Left ventricle myocardium superior (tissue), 1 donor: ENCODE data around the gene SDHA. TPM values are rescaled to one million over a fixed set of nuclear protein-coding genes. Genes with fewer than 3 reads are reported as not detected.

Source experiments
- ATAC-seq: fragments of 200-7000 bp; cut with Tn5 transposase; one replicate; pipeline ENCODE4 v1.9.1; 2020; ENCODE audit warnings: mild to moderate bottlenecking, moderate library complexity
- DNase-seq: peaks from one replicate; pipeline ENCODE4 v3.0.0-alpha.2; 2020
- intact Hi-C: fragments of 100-400 bp; cut with micrococcal nuclease; formaldehyde crosslinking; loops from one replicate; pipeline ENCODE4 v1.11.0; 2022
- total RNA-seq: library from RNA; stranded (reverse); fragmentation: NEBNext Ultra II Directional; extraction: Animal tissue kit (Norgen Biotek cat#: 25700); gene quantifications from one replicate; pipeline ENCODE4 v1.2.1, GENCODE V29; 2021
- donor health status: DM: no; HTN: yes; CAD: no; lungs with severe emphysema.

The SDHA gene
- total RNA-seq, 1 donor from 2014 or later = 876 TPM

DNA sequence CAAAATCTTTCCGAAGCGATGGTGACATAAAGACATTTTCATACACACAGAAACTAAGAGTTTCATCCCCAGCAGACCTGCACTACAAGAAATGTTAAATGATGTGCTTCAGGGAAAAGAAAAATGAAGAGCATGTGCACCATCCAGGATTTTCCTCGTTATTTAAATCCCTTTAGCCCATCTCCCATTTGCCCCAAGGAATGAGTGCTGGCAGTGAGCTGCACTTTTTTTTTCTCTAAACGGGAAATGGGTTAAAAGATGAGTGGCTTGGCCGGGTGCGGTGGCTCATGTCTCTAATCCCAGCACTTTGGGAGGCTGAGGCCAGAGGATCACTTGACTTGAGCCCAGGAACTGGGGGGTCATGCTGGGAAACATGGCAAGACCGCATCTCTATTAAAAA, 33.6 kb upstream of the SDHA start:
- DNase-seq (no peak), ATAC-seq (no peak)
- intact Hi-C loops = no loop called here

DNA sequence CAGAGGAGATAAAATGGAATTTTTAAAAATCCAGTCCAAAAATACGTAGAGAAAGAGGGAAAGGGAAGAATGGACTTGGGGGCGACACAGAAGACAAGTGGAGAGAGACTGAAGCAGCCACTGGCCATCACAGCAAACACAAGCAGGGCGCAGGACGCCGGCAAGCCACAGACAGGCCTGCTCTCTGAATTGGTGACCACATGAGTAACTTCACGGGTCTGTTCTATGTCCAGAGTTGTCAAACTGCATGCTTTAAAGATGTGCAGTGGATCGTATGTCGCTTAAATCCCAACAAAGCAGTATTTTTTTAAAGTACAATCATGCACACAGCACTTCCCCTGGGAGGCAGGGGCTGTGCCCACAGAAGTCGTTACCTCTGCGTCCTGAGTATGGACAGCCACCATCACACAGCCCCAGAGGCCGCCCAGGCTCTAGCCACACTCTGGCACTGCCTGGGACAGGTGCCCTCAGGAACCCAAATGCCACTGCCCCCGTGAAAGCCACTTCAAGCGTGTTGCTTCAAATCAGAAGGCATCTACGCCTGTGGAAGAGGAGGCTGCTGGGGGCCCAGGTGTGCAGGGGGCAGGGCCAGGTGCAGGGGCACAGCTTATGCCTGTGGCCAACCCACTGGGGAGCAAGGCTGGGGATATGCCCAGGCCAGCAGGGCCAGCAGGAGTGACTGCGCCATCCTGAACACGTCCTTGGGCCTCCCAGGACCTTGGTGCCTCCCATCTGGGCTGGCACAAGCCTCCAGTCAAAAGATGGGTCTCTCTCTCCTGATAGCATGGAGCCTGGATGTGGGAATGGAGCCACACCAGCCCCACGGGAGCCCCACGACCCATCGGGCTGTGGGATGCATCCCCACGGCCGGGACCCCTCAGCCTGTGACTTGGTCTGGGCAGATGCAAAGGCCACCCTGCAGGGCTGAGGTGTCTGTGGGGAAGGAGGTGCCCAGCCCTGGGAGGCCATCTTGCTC, 32.7 kb upstream of the SDHA start:
- ATAC-seq (no peak), DNase-seq (peak; percentile 22)
- intact Hi-C loops = no loop called here

DNA sequence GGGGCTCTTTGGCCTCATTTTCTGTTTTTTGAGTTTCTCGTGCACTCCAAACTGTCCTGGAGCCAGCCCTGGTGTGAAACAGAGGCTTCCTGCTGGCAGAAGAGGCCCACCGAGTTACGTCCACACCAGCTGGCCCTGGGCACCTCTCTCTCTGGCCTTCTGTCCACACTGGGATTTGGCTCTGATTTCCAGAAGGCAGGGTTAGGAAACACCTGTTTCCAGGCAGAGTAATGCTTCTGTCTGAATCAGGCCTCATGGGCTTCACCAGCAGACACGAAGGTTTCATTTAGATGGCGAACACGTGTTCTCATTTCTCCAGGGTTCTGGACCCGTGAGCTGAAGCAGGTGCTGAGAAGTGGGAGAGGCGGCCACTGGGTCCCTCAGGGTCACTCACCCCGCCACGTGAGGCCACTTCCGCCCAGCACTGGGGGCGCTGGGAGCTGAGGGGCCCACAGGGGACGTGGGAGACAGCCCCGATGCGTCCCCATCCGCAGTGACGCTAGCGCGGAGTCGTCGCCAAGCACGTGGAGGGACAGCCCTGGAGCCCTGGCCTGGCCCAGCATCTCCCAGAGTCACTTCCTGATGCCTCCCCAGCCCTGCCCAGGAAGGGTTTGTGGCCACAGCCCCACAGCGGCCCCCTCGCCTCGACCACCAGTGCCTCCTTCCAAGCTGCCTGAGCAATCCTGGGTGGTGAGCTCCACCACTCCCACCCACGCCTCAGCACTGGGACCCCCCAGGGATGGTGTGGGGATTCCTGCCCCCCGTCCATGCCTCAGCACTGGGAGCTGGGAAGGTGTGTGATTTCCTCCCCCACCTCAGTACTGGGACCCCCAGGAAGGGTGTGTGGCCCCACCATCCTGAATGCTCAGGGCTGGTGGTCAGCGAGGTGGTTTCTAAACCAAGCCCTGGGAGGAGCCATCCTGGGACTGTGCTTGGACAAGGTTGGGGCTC, 31.8 kb upstream of the SDHA start:
- DNase-seq (peak; percentile 28), ATAC-seq (no peak)
- intact Hi-C loops = no loop called here

DNA sequence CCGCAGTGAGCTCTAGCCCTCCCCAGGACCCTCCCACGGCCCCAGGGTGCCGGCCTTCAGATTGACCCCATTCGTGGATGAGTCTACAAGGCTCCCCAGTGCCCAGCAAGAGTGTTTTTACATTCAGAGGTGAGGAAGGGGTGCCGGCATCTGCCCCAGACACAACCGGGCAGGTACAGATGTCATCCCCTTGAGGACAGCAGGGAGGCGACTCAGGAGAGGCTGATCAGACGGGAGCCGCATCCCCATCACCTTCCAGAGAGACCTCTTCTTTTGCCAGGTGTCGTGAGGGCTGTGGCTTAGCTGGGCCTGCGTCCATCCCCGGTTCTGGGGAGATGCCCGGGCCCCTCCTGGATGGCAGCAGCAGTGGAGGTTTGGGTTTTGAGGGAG, 31.1 kb upstream of the SDHA start:
- intact Hi-C loops = no loop called here
- ATAC-seq = no peak
- DNase-seq = peak; percentile 17

DNA sequence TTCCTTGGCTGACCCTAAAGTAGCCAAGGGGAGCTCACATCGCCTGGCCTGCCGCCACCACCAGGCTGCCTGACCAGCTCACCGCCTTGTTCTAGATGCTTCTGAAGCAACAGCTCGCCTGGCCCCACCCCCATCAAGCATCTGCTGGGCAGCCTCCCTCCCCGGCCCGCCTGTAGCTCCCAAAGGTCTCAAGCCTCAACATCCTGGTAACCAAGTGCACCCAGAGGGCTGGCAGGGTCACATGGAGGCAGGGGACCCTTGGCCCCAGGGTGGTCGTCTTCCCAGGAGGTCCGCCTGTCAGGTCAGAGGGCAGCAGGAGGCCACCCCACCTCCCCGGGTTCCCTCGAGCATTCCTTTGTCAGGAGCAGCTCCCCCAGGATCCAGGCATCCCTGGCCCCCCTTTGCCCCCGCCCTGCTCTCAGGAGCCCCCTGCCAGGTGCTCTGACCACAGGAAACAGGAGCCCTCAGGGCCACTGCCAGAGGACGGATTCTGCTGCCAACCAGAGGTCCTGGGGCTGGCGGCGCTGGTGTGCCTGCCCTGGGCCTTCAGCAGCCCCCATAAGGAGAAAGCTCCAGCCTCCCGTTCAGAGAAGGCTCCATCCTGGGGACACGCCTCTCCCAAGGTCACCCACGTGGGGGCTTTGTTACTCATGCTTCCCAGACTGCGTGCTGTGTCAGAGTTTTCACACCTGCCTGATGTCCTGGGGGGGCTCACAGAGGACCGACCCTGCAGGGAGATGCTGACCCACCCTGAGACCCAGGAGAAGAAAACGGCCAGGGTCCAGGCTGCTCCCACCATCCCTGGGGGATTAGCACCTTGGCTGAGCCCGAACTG, 30.3 kb upstream of the SDHA start:
- DNase-seq = peak; percentile 25
- intact Hi-C loops = no loop called here
- ATAC-seq = no peak

DNA sequence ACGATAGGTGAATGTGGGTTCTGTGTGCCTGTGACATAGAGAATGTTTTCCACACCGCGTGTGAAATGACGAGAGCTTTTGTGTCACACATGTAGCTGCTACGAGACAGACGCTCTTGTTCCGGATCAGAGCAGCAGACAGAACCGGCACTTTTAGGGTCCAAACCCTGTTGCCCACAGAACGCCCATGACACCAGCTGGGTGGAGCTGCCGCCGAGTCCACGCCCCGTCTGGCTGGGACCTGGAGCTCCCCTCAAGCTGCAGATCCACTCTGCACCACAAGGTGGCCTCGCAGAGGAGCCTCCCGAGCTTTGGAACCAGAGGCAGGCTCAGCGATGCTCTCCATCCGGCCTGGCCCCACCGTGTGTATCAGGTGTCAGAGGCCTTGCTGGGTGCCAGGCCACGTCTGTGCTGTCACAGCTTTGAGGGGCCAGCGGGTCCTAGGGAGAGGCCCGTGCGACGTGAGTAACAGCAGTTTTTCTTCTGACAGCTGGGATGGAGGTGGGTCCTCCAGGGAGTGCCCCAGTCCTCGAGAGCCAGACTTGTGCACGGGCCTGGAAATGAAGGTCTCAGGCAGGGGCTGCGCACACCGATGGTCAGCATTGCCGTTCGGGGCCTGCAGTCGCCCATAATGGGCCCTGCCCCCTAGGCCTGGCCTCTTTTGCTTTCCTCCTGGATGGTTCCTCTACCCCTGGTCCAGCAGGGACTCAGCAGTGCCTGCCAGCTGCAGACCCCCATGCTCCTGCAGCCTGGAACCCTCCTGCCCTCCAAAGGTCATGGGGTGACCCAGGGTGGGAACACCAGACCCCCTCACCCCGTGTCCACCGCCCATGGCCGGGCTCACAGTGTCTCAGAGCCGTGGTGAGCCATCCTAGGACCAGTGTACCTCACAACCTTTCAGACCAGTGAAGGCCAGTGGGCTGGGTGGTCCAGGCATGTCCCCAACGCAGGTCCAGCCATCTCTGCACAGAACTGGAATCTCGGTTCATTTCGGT, 29.3 kb upstream of the SDHA start:
- intact Hi-C loops = no loop called here

DNA sequence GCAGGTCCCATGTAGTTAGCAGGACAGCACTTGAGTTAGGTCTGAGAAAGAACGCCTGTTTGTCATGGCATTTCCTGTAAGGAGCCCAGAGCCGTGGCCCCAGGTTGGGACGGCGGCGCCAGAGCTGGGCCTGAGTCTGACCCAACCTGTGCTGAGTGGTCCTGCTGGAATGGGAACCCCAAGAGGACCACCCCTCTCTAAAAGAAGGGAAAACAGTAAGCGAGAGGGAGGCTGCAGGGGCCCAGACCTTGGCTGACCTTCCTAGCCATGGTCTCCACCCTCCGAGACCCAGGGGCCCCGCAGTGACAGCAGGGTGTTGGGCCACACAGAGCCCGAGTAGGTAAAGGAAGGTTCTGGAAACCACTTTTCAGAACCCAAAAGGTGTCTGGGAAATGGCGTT, 28.6 kb upstream of the SDHA start:
- ATAC-seq = no peak
- intact Hi-C loops = no loop called here
- no peak for DNase-seq

More for the DNA sequence above, 29.3 kb upstream of the SDHA start:
- peak; percentile 94 for DNase-seq
- ATAC-seq = peak; percentile 52

DNA sequence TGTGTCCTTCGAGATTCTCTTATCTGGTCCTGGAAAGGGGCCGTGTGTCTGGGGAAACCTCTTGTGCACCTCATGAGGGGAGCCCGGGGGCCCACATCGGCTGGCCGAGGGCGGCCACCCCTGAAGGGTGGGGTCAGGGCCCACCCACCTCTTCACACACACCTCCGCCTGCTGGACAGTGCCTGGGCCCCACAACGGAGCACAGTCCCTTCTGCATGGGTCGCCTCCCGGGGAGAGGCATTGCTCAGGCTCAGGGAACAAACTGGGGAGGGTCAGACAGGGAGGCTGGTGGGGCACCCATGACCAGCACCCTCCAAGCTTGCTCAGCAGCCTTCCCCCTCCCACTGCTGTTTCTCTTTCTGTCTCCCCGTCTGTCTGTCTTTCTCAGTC, 28.1 kb upstream of the SDHA start:
- ATAC-seq (no peak), DNase-seq (peak; percentile 39)
- intact Hi-C loops = no loop called here

DNA sequence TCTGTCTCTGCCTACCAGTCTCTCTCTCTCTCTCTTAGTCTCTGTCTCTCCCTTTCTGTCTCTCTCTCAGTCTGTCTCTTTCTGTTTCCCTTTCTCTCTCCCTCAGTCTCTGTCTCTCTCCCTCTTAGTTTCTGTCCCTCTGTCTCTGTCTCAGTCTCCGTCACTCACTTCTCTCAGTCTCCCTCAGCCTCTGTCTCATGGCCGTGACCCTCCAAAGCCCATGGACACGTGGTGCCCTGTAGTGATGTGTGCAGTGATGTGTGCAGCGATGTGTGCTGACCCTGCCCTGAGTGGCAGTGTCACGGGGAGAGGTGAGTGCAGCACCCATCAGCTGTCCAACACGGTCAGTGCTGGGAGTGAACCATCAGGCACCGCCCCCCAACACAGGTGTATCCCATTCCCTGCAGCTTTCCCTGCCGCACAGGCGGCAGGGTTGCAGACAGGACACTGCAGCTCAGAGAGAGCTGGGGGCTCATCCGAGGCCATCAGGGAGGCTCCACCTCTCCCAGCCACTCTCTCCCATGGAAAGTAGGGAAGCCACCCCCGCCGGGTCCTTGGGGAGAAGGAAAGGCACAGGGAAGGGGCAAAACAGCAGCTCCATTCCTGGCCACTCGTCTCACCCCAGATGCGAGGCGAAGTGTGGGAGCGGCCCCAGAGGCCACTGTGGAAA, 27.6 kb upstream of the SDHA start:
- intact Hi-C loops = no loop called here

DNA sequence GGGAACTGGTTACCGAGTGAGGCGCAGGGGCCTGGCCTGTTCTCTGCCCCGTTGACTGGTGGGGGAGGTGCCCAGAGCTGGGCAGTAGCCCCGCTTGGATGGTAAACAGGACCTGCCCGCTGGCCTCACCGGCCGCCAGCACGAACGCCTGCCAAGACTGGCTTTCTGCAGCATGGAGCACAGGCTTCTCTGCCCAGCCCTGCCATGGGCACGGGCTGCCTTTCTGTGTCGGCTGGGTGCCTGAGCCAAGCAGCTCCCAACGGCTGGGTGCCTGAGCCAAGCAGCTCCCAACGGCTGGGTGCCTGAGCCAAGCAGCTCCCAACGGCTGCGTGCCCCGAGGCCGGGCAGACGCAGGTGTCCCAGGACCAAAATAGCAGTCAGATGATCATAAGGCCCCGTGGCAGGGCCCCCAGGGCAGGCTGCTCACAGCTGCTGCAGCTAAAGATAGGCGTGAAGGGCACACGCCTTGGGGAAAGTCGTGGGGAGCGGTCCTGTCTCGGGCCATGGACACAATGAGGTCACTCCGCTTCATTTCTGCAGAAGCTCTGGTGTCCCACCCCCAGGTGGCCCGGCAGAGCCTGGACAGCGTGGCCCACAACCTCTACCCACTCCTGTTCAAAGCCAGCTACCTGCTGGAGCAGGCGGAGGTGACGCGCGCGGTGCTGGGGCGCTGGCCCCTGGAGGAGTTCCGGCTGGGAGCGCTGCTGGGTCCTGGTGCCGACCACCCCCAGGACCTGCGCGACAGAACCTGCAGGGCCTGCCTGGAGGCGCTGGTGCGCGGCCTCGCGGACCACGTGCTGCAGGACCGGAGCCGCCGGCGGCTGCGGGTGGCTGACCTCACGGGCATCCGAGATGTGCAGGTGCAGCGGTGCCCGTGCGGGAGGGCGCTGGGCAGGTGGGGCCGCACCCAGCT, 26.8 kb upstream of the SDHA start, which contains the start of gene LRRC14B:
Gene LRRC14B, plus strand, starts transcription at position 460 of the 913 bp plus-strand sequence. Its CDS starts 44 bp downstream, at position 504.
- DNase-seq (peak; percentile 91), ATAC-seq (peak; percentile 73)
- intact Hi-C loops = no loop called here

More for the DNA sequence above, 27.6 kb upstream of the SDHA start:
- ATAC-seq (peak; percentile 13), DNase-seq (peak; percentile 52)

DNA sequence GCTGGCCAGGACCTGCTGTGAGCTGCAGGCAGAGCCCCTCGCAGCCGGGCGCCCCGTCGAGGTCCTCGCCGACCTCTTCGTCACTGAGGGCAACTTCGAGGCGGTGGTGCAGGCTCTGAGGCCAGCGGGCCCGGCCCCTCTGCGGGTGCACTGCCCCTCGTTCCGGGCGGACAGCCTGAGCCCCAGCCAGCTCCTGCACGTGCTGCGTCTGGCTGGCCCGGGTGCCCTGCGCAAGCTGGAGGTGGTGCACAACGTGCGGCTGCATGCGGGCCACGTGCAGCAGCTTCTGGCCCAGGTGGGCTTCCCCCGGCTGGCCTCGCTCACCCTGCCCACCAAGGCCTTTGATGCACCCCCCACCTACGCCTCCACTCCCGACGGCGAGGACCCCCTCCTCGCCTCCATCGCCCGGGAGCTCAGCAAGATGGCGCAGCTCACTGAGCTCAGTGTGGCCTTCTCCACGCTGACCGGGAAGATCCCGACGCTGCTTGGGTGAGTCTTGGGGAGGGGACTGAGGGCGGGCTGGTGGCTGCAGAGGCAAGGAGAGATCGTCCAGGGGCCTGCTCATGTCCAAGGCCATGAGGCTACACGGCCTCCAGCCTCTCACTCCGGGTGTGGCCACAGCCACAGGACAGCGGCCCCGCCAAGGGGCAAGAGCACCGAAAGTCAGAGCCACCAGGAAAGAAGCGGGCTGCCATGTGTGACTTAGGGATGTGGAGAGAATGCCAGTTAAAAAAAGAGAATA, 26.0 kb upstream of the SDHA start:
- intact Hi-C loops = no loop called here
- ATAC-seq (no peak), DNase-seq (peak; percentile 44)

DNA sequence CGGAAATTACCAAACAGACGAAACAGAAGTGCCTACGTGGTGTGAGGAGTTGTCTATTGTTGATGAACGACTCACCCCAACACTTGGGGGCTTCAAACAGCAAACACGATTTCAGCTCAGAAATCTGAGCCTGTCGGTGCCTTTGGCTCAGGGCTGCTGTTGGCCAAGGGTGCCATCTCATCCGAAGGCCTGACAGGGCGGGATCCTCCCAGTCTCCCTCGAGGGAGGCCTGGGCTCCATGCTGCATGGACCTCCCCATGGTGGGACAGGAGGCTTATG, 25.5 kb upstream of the SDHA start:
- intact Hi-C loops = no loop called here
- DNase-seq = no peak
- ATAC-seq = no peak

DNA sequence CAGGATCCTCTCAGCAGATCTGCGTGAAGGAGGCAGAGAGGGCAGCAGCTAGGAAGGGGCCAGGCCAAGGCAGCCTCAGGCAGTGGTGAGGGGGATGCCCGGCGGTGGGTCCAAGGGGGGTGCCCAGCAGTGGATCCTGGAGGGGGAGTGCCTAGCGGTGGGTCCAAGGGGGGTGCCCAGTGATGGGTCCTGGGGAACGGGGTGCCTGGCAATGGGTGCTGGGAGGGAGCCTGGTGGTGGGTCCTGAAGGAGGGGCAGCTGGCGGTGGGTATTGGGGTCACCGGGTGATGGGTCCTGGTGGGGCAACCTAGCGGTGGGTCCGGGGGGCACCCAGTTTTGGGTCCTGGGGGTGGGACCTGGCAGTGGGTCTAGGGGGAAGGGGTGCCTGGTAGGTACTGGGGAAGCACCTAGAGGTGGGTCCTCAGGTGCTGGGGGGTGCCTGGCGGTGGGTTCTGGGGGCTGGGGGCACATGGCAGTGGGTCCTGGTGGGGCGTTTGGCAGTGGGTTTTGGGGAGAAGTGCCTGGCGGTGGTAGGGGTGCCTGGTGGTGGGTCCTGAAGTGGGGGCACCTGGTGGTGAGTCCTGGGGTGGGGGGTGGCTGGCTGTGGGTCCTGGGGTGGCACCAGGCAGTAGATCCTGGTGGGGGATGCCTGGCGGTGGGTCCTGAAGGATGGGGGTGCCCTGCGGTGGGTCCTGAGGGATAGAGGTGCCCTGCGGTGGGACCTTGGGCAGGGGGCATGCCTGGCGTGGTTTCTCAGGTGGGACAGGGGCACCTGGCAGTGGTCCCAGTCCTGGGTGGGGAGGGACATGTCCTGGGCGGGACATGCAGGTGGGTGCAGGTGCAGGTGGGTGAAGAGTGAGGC, 24.9 kb upstream of the SDHA start:
- DNase-seq (peak; percentile 38), ATAC-seq (no peak)
- intact Hi-C loops = no loop called here

DNA sequence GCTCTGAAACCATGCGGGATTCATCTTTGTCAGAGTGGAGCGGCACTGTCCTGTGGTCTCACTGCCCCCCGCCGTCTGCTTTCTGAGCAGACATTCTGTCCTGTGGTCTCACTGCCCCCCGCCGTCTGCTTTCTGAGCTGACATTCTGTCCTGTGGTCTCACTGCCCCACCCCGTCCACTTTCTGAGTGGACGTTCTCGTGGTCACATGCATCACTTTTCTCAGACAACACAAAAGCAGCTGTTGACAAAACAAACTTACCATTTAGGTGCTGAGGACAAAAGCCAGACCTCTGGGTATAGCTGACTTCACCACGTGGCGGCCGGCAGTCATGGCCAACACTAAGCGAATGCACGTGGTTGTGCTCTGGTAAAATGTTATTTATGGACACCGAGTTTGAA, 24.0 kb upstream of the SDHA start:
- intact Hi-C loops = no loop called here
- DNase-seq (peak; percentile 85), ATAC-seq (peak; percentile 38)
